Activated CD4-positive, alpha-beta T cell treated with anti-CD3 and anti-CD28 coated beads for 1 hour (primary cell): Measurements from ENCODE around the gene LPP.

ENCODE experiments used
- DNase-seq: peaks from one replicate; pipeline ENCODE4 v3.0.0-alpha.2; 2020

LPP gene

DNA sequence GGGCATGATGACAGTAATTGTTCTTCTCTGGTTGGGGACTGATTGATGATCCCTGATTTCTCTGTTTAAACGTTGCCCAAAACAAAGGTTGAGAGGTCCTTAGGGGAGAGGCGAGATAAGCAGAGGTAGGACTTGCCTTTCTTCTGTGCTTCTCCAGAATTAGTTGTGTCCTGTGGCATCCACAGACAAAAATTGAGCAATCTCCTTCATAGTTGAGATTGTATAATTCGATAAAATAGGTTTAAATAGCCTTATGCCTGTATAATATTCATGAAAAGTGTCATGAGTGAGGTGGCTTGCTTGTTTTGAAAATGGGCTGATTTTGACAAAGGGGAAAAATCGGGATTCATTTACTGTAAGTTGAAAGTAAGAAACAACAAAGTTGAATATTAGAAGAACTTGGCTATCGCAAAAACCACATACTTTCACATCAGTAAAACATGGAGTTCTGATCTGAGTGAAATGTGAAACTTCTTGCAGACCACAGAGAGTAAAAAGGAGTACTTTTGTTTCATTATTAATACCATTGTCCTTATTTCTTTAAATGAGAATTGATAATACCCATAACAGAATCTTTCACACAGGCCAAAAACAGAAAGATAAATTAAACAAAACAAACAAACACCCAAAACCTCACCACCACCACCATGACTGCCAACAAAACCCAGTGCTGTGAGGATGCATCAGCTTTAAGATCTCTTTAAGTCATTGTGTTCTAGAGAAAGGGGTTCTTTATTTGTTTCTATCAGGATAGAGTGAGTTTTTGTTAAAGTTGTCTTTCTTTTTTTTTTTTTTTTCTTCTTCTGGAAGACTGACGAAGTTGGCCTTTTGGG, 155.7 kb downstream of the LPP start:
- DNase-seq, result no peak

GRCh38 chr3:188310270-188310710, 156.3 kb downstream of the LPP start:
- no peak for DNase-seq

GRCh38 chr3:188315553-188315952, 161.6 kb downstream of the LPP start:
- no peak for DNase-seq

DNA sequence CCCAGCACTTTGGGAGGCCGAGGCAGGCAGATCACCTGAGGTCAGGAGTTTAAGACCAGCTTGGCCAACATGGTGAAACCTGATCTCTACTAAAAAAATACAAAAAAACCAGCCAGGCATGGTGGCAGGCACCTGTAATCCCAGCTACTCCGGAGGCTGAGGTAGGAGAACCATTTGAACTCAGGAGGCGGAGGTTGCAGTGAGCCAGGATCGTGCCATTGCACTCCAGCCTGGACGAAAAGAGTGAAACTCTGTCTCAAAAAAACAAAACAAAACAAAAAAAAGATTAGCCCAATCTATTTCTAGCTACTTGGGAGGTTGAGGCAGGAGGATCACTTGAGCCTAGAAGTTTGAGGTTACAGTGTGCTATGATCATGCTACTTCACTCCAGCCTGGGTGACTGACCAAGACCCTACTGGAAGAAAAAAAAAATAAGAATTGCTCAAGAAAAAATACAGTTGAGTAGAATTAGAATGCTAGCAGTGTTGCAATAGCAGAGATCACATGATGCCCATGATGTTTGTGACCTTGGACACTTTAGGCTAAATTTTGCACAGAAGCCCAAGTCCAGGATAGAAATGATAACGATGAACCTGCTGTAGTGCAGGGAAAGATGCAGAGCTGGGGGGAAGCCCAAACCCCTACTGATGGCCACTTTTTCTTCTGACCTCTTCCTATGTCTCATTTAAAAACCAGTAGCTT, 162.2 kb downstream of the LPP start:
- DNase-seq, result no peak

DNA sequence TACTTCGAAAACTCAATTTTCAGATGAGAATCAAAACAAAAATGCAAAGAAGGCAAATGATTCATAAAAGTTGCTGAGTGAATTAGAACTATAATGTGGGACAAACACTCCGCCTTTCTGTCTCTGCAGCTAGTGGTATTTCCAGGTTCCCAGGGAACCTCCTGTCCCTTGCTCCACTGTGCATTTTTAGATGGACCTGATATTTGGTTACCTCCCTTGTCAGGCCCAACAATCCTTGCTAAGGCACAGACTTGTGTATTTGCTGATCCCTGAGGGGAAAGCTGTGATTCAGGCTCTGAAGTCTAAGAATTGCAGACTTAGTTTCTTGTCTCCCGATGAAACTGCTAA, 162.7 kb downstream of the LPP start:
- no peak for DNase-seq

- DNase-seq, result no peak
These were observed 165.6 kb downstream of the LPP start for GRCh38 chr3:188319569-188319968.

DNA sequence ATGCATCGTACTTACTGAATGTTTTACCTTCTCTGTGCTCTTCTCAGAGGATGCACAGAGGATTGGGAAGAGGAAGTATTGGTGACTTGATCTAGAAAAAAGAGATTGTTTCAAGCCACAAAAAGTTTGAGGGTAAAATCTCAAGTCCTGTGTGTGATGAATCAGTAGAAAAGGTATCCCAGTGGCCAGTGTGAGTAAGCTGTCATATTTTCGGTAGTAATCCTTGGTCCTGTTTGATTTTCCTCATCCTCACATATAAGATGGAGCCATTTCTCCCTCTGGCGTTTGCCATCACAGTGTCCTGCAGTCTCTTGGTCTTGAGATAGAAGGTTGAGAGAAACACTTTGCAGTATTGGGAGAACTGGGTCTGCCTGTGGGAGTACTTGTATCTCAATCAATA, 166.8 kb downstream of the LPP start:
- DNase-seq, result no peak

- DNase-seq, result no peak
These were observed 167.3 kb downstream of the LPP start for GRCh38 chr3:188321258-188321657.

DNA sequence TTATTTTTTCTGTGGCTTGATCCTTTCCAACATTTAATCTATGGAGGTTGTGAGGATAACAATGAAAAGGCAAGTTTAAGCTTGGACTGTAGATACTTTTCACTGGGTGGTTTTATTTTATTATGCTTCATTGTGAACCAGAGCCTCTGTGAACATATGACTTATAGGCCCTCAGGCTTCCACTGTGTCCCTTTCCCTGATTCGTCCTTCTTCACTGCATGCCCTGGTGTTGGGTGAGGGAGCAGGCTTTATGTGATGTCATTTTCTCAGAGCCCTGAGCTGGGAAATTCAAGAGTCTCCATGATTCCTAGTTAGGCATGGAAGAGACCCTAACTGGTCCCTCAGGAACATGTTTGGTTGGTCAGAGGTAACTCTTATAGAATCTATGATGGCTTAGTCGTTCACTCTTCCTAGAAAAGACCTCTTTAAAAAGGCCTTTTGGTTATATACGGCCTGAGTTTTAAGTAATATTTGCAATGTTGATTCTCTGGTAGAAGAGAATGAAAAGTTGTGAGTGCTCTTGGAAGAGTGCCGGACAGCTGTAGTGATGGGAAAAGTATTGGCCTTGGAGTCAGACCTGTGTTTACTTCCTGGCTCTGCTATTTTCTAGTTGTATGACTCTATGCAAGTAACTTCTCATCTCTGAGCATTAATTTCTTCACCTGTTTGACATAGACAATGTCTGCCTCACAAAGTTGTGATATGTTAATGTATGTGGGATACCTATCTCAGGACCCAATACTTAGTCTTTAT, 168.4 kb downstream of the LPP start:
- no peak for DNase-seq

GRCh38 chr3:188323067-188323842, 169.3 kb downstream of the LPP start:
- DNase-seq, result no peak

GRCh38 chr3:188326111-188326510, 172.2 kb downstream of the LPP start:
- DNase-seq, result no peak

DNA sequence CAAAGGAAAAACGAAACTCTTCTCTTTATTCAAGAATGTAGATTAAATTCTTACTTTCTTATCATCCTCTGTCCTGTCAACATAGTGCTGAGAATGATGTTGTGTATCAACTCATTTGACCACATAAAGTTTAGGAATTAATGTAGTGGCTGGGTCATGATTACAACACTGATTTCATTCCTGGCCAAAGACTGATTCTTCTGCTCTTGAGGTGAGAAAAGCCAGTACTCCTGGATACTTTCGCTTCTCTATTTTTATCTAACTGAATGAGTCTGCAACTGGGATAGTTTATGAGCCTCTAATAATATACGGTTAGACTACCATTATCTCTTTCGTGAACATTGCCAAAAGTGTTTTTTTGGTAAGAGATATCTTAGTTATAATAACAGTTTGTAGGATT, 173.0 kb downstream of the LPP start:
- DNase-seq, result no peak

DNA sequence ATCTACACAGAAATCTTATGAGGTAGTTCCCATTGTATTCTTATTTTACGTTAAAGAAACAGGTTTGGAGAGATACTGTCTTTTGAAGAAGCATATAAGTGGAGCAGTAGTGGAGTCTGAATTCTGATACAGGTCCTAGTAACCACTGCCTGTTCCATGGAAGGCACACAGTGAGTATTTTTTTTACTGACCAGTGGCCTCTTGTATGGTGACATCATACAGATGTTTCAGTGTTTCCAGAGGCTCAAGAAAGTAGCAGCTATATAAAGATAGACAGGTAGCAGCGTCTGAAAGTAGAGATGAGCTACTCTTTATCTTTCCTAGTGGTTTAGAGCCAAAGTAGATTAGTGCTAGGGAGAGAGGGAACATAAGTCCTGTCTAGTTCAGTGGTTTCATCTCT, 173.5 kb downstream of the LPP start:
- no peak for DNase-seq

GRCh38 chr3:188330138-188330537, 176.2 kb downstream of the LPP start:
- no peak for DNase-seq

- DNase-seq, result no peak
These were observed 177.2 kb downstream of the LPP start for GRCh38 chr3:188331166-188331565.

- DNase-seq, result no peak
These were observed 178.1 kb downstream of the LPP start for GRCh38 chr3:188332085-188332484.

DNA sequence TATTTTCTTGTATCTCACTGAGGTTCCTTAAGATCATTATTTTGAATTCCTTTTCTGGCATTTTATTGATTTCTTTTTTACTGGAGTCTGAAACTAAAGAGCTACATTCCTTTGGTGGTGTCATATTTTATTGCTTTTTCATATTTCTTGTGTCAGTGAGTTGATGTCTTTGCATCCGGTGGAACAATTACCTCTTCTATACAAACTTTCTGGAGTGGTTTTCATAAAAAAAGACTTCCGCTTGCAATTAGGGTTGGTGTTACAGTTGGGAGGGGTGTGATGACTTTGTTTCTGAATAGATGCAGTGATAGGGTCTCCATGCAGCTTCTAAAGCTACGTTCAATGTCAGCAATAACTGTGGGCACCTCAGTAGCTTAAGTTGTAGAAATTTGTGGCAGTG, 181.7 kb downstream of the LPP start:
- no peak for DNase-seq

- no peak for DNase-seq
These were observed 182.2 kb downstream of the LPP start for GRCh38 chr3:188336178-188336577.

DNA sequence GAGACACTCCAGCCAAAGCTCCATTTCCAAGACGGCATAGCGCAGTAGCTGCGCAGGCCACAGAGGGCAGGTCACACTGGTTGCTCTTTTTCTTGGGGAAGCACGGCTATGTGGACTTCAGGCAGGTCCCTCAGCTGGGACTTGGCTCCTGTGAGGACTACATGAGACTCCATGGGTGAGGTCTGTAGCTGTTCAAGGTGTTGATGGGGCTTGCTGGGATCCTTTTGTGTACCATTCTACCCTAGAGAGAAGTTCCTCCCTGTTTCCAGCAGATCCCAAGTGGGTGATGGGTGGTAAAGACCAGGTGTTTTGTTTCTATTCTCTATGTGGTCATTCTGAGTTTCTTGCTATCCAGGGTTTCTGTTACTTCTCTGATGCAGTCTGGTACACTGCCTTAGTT, 183.3 kb downstream of the LPP start:
- no peak for DNase-seq

- no peak for DNase-seq
These were observed 184.1 kb downstream of the LPP start for GRCh38 chr3:188338086-188338485.

- DNase-seq, result no peak
These were observed 185.7 kb downstream of the LPP start for GRCh38 chr3:188339410-188340295.

- DNase-seq, result no peak
These were observed 187.5 kb downstream of the LPP start for GRCh38 chr3:188341501-188341900.
